ENCODE data around the gene OR8D2.

Gene OR8D2

GRCh38 chr11:124320097-124320496 lies at the start of gene OR8D2:
OR8D2 (minus strand) TSS chr11:124320197; CDS start chr11:124320197, 0 bp downstream.
- no peak within 1 kb of the TSS for H3K27ac ChIP-seq
- H3K9ac ChIP-seq, result no peak within 1 kb of the TSS
- H4K20me1 ChIP-seq, result no peaks in the 10 kb centered on the region
- H3K36me3 ChIP-seq, result no peaks in the 10 kb centered on the region
- TF ChIP-seq Cebpa-rat (IDR thresholded peaks at IDR 0.05), result no peak
- no peaks in the 10 kb centered on the region for H3K27me3 ChIP-seq
- no peaks in the 10 kb centered on the region for H3K4me1 ChIP-seq
- H3K4me2 ChIP-seq, result no peak within 1 kb of the TSS
- no peak within 1 kb of the TSS for H3K4me3 ChIP-seq
- no peaks in the 10 kb centered on the region for H3K9me3 ChIP-seq

GRCh38 chr11:124359566-124359965 lies 39.6 kb upstream of the OR8D2 start:
- H3K27me3 ChIP-seq, result no peaks in the 10 kb centered on the region
- H3K4me1 ChIP-seq, result no peaks in the 10 kb centered on the region
- no peaks in the 10 kb centered on the region for H3K9me3 ChIP-seq
- H3K4me2 ChIP-seq, result no peak overlapping the region
- TF ChIP-seq Cebpa-rat (IDR thresholded peaks at IDR 0.05), result no peak
- no peak overlapping the region for H3K9ac ChIP-seq
- H4K20me1 ChIP-seq, result no peaks in the 10 kb centered on the region
- H3K4me3 ChIP-seq, result no peak overlapping the region
- no peak overlapping the region for H3K27ac ChIP-seq
- H3K36me3 ChIP-seq, result no peaks in the 10 kb centered on the region

- no peaks in the 10 kb centered on the region for H4K20me1 ChIP-seq
- H3K27me3 ChIP-seq, result no peaks in the 10 kb centered on the region
- no peak for TF ChIP-seq Cebpa-rat (IDR thresholded peaks at IDR 0.05)
- no peaks in the 10 kb centered on the region for H3K36me3 ChIP-seq
- H3K9ac ChIP-seq, result no peak overlapping the region
- H3K4me2 ChIP-seq, result no peak overlapping the region
- no peak overlapping the region for H3K27ac ChIP-seq
- no peaks in the 10 kb centered on the region for H3K4me1 ChIP-seq
- H3K4me3 ChIP-seq, result no peak overlapping the region
- H3K9me3 ChIP-seq, result peaks cover 9% of the 10 kb centered on the region
Observed at GRCh38 chr11:124346311-124346955, 26.4 kb upstream of the OR8D2 start.

GRCh38 chr11:124344346-124344745 lies 24.3 kb upstream of the OR8D2 start:
- Histone ChIP-seq H3K36me3 (no peaks in the 10 kb centered on the region), H3K27ac (no peak overlapping the region), H3K27me3 (no peaks in the 10 kb centered on the region), H3K9me3 (peaks cover 9% of the 10 kb centered on the region), H3K4me3 (no peak overlapping the region), H3K4me2 (no peak overlapping the region), H3K4me1 (no peaks in the 10 kb centered on the region), H3K9ac (no peak overlapping the region), H4K20me1 (no peaks in the 10 kb centered on the region)
- TF ChIP-seq Cebpa-rat (IDR thresholded peaks at IDR 0.05), result no peak

GRCh38 chr11:124340142-124340447 lies 20.1 kb upstream of the OR8D2 start:
- H3K4me1 ChIP-seq, result no peaks in the 10 kb centered on the region
- H3K36me3 ChIP-seq, result no peaks in the 10 kb centered on the region
- no peak overlapping the region for H3K27ac ChIP-seq
- no peak overlapping the region for H3K4me3 ChIP-seq
- no peak overlapping the region for H3K4me2 ChIP-seq
- H3K9me3 ChIP-seq, result no peaks in the 10 kb centered on the region
- H4K20me1 ChIP-seq, result no peaks in the 10 kb centered on the region
- H3K9ac ChIP-seq, result no peak overlapping the region
- TF ChIP-seq Cebpa-rat (IDR thresholded peaks at IDR 0.05), result no peak
- no peaks in the 10 kb centered on the region for H3K27me3 ChIP-seq

- Histone ChIP-seq H3K27ac (no peak overlapping the region), H3K4me1 (no peaks in the 10 kb centered on the region), H3K36me3 (no peaks in the 10 kb centered on the region), H3K4me2 (no peak overlapping the region), H3K9me3 (no peaks in the 10 kb centered on the region), H3K9ac (no peak overlapping the region), H3K27me3 (no peaks in the 10 kb centered on the region), H3K4me3 (no peak overlapping the region), H4K20me1 (no peaks in the 10 kb centered on the region)
- no peak for TF ChIP-seq Cebpa-rat (IDR thresholded peaks at IDR 0.05)
Observed at GRCh38 chr11:124339396-124340141, 19.6 kb upstream of the OR8D2 start.

- H3K9me3 ChIP-seq, result no peaks in the 10 kb centered on the region
- H3K4me3 ChIP-seq, result no peak overlapping the region
- no peaks in the 10 kb centered on the region for H3K27me3 ChIP-seq
- no peak overlapping the region for H3K9ac ChIP-seq
- no peaks in the 10 kb centered on the region for H3K36me3 ChIP-seq
- peaks cover 31% of the 10 kb centered on the region for H3K4me1 ChIP-seq
- H3K27ac ChIP-seq, result no peak overlapping the region
- no peaks in the 10 kb centered on the region for H4K20me1 ChIP-seq
- no peak for TF ChIP-seq Cebpa-rat (IDR thresholded peaks at IDR 0.05)
- no peak overlapping the region for H3K4me2 ChIP-seq
Observed at GRCh38 chr11:124331873-124332272, 11.9 kb upstream of the OR8D2 start.

- H3K9ac ChIP-seq, result no peak overlapping the region
- no peaks in the 10 kb centered on the region for H4K20me1 ChIP-seq
- no peaks in the 10 kb centered on the region for H3K36me3 ChIP-seq
- H3K27ac ChIP-seq, result no peak overlapping the region
- peak overlapping the region; percentile 60 for H3K4me2 ChIP-seq
- no peaks in the 10 kb centered on the region for H3K27me3 ChIP-seq
- no peaks in the 10 kb centered on the region for H3K9me3 ChIP-seq
- TF ChIP-seq Cebpa-rat (IDR thresholded peaks at IDR 0.05), result no peak
- H3K4me3 ChIP-seq, result no peak overlapping the region
- peaks cover 31% of the 10 kb centered on the region for H3K4me1 ChIP-seq
Observed at GRCh38 chr11:124329787-124330478, 9.9 kb upstream of the OR8D2 start.

- H4K20me1 ChIP-seq, result no peaks in the 10 kb centered on the region
- H3K4me3 ChIP-seq, result no peak overlapping the region
- H3K27me3 ChIP-seq, result no peaks in the 10 kb centered on the region
- no peaks in the 10 kb centered on the region for H3K36me3 ChIP-seq
- H3K4me2 ChIP-seq, result no peak overlapping the region
- no peaks in the 10 kb centered on the region for H3K9me3 ChIP-seq
- H3K9ac ChIP-seq, result no peak overlapping the region
- peaks cover 31% of the 10 kb centered on the region for H3K4me1 ChIP-seq
- no peak for TF ChIP-seq Cebpa-rat (IDR thresholded peaks at IDR 0.05)
- H3K27ac ChIP-seq, result no peak overlapping the region
Observed at GRCh38 chr11:124327775-124328174, 7.8 kb upstream of the OR8D2 start.

- Histone ChIP-seq H3K4me1 (no peaks in the 10 kb centered on the region), H3K27me3 (no peaks in the 10 kb centered on the region), H3K36me3 (no peaks in the 10 kb centered on the region), H3K4me2 (no peak overlapping the region), H3K9ac (no peak overlapping the region), H4K20me1 (no peaks in the 10 kb centered on the region), H3K9me3 (no peaks in the 10 kb centered on the region), H3K4me3 (no peak overlapping the region), H3K27ac (no peak overlapping the region)
- no peak for TF ChIP-seq Cebpa-rat (IDR thresholded peaks at IDR 0.05)
Observed at GRCh38 chr11:124322356-124322755, 2.4 kb upstream of the OR8D2 start.

Data from BLaER1 (cell line).